Neural cell (in vitro differentiated cells): ENCODE measurements around the gene FOSL1.

Experiments
- POLR2AphosphoS5 ChIP-seq: IDR thresholded peaks from 2 replicates; pipeline ENCODE4 v1.6.1; 2012
- RAD21 ChIP-seq: fragments of 450-650 bp; conservative IDR thresholded peaks from 2 replicates; pipeline ENCODE4 v1.6.1; 2014; ENCODE audit warnings: antibody characterized with exemption, mild to moderate bottlenecking, moderate library complexity
- SMC3 ChIP-seq: fragments of 450-650 bp; conservative IDR thresholded peaks from 2 replicates; pipeline ENCODE4 v1.6.1; 2014; ENCODE audit warnings: antibody characterized with exemption, mild to moderate bottlenecking, moderate library complexity; ENCODE audit not compliant: poor library complexity
- TF ChIP-seq, protein P1 (sequence below): fragments of 450-650 bp; IDR thresholded peaks from 2 replicates; pipeline ENCODE4 v1.5.1; 2014; ENCODE audit warnings: antibody characterized with exemption, mild to moderate bottlenecking, moderate library complexity; ENCODE audit not compliant: poor library complexity, severe bottlenecking

DNA sequence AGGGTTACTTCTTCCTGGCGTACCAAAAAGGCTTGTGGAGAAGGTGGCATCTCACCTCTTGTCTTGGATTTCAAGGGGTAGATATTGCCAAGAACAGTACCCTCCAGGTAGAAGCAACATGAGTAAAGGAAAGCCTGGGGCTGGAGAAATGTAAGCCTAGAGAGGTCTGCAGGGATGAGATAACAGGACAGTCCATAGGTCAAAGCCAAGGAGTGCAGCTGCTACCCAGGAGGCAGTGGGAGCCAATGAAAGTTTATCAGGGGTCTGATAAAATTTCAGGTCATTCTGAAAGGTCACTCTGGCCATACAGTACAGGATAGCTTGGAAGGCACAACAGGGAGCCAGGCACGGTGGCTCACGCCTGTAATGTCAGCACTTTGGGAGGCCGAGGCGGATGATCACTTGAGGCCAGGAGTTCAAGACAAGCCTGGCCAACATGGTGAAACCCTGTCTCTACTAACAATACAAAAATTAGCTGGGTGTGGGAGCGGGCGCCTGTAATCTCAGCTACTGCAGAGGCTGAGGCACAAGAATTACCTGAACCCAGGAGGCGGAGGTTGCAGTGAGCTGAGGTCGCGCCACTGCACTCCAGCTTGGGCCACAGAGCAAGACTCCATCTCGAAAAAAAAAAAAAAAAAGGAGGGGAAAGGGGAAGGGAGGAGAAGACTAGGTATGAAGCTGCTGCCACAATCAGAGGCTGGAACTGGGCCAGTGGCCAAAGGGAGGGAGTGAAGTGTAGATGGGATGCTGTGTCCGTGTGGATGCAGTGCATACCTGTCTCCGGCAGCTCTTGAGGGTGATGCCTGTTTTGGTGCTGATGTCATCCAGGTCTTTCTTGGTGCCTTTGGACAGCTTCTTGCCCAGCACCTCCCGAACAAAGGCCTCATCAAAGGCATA is 13.1 kb downstream of the FOSL1 start:
- TF ChIP-seq, protein P1, sequence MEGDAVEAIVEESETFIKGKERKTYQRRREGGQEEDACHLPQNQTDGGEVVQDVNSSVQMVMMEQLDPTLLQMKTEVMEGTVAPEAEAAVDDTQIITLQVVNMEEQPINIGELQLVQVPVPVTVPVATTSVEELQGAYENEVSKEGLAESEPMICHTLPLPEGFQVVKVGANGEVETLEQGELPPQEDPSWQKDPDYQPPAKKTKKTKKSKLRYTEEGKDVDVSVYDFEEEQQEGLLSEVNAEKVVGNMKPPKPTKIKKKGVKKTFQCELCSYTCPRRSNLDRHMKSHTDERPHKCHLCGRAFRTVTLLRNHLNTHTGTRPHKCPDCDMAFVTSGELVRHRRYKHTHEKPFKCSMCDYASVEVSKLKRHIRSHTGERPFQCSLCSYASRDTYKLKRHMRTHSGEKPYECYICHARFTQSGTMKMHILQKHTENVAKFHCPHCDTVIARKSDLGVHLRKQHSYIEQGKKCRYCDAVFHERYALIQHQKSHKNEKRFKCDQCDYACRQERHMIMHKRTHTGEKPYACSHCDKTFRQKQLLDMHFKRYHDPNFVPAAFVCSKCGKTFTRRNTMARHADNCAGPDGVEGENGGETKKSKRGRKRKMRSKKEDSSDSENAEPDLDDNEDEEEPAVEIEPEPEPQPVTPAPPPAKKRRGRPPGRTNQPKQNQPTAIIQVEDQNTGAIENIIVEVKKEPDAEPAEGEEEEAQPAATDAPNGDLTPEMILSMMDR: no peak
- TF ChIP-seq POLR2AphosphoS5 (no peak), SMC3 (no peak), RAD21 (no peak)
